Activated T-cell treated with anti-CD3 and anti-CD28 coated beads, Interleukin-2, amount 50 U/mL, for 72 hours (primary cell): Measurements from ENCODE around the gene ARHGAP15. TPM values are rescaled to one million over a fixed set of nuclear protein-coding genes. Genes with fewer than 3 reads are reported as not detected.

Experiments
- ATAC-seq, 2 donors: fragments of 150-1000 bp; cut with Tn5 transposase; replicated peaks in 1 of 2; 2 replicates each; pipeline ENCODE4 v1.10.0; 2021; ENCODE audit warnings: moderate library complexity in 2 of 2, mild to moderate bottlenecking in 1 of 2
- DNase-seq, 2 donors: peaks; one replicate each; pipeline ENCODE4 v3.0.0; 2021 to 2022; ENCODE audit warnings: mixed read lengths in 1 of 2
- H3K27ac Mint-ChIP-seq: one replicate; pipeline ENCODE4 v1.8.0; 2022; ENCODE audit warnings: mild to moderate bottlenecking, moderate library complexity, mixed read lengths
- H3K27me3 Mint-ChIP-seq: one replicate; pipeline ENCODE4 v1.8.0; 2022; ENCODE audit warnings: low read depth, mixed read lengths
- H3K36me3 Mint-ChIP-seq, 2 donors: one replicate each; pipeline ENCODE4 v1.8.0; 2022; ENCODE audit warnings: mixed read lengths in 2 of 2, mild to moderate bottlenecking in 1 of 2; ENCODE audit not compliant: insufficient read depth in 2 of 2
- H3K4me1 Mint-ChIP-seq: one replicate; pipeline ENCODE4 v1.8.0; 2022; ENCODE audit warnings: low read depth, mixed read lengths
- H3K4me3 Mint-ChIP-seq, 2 donors: one replicate each; pipeline ENCODE4 v1.8.0; 2022; ENCODE audit warnings: mild to moderate bottlenecking in 2 of 2, mixed read lengths in 2 of 2, moderate library complexity in 2 of 2
- H3K9me3 Mint-ChIP-seq, 2 donors: one replicate each; pipeline ENCODE4 v1.8.0; 2022; ENCODE audit warnings: mixed read lengths in 2 of 2
- total RNA-seq, 2 donors: library from RNA; stranded (reverse); gene quantifications; one replicate each; pipeline ENCODE4 v1.2.3, GENCODE V29; 2022

The ARHGAP15 gene
- total RNA-seq, 2 donors from 2014 or later, result 94.6 to 111 TPM

GRCh38 chr2:143361346-143361745, 232.1 kb downstream of the ARHGAP15 start:
- H3K4me3 Mint-ChIP-seq, result no peak overlapping the region
- no peaks in the 10 kb centered on the region for H3K9me3 Mint-ChIP-seq
- DNase-seq (no peak), ATAC-seq (no peak)
- peaks cover 6% of the 10 kb centered on the region for H3K4me1 Mint-ChIP-seq
- no peaks in the 10 kb centered on the region for H3K27me3 Mint-ChIP-seq
- peaks cover 0 to 2% of the 10 kb centered on the region in 2 donors for H3K36me3 Mint-ChIP-seq
- no peak overlapping the region for H3K27ac Mint-ChIP-seq

GRCh38 chr2:143371616-143372015, 242.4 kb downstream of the ARHGAP15 start:
- Mint-ChIP-seq H3K36me3 (peaks cover 0 to 2% of the 10 kb centered on the region in 2 donors), H3K9me3 (no peaks in the 10 kb centered on the region), H3K4me3 (no peak overlapping the region)

GRCh38 chr2:143375384-143375880, 246.2 kb downstream of the ARHGAP15 start:
- DNase-seq (no peak), ATAC-seq (no peak)
- Mint-ChIP-seq H3K4me1 (peaks cover 11% of the 10 kb centered on the region), H3K36me3 (no peaks in the 10 kb centered on the region), H3K9me3 (no peaks in the 10 kb centered on the region), H3K27me3 (no peaks in the 10 kb centered on the region), H3K4me3 (no peak overlapping the region), H3K27ac (peak overlapping the region; percentile 3)

More at GRCh38 chr2:143371616-143372015, 242.4 kb downstream of the ARHGAP15 start:
- no peak overlapping the region for H3K27ac Mint-ChIP-seq
- DNase-seq (no peak), ATAC-seq (no peak)
- H3K27me3 Mint-ChIP-seq, result no peaks in the 10 kb centered on the region
- peaks cover 11% of the 10 kb centered on the region for H3K4me1 Mint-ChIP-seq

- H3K36me3 Mint-ChIP-seq, result no peaks in the 10 kb centered on the region
- H3K4me1 Mint-ChIP-seq, result peaks cover 5% of the 10 kb centered on the region
- no peak overlapping the region for H3K4me3 Mint-ChIP-seq
- DNase-seq (no peak), ATAC-seq (no peak)
- no peaks in the 10 kb centered on the region for H3K27me3 Mint-ChIP-seq
- no peaks in the 10 kb centered on the region for H3K9me3 Mint-ChIP-seq
- H3K27ac Mint-ChIP-seq, result no peak overlapping the region
Observed at GRCh38 chr2:143378996-143379395, 249.8 kb downstream of the ARHGAP15 start.

- DNase-seq (no peak), ATAC-seq (no peak)
- Mint-ChIP-seq H3K27me3 (no peaks in the 10 kb centered on the region), H3K27ac (no peak overlapping the region), H3K4me3 (no peak overlapping the region), H3K36me3 (no peaks in the 10 kb centered on the region), H3K4me1 (peaks cover 5% of the 10 kb centered on the region), H3K9me3 (no peaks in the 10 kb centered on the region)
Observed at GRCh38 chr2:143379955-143380354, 250.7 kb downstream of the ARHGAP15 start.

GRCh38 chr2:143382573-143382972, 253.4 kb downstream of the ARHGAP15 start:
- ATAC-seq, result no peak
- Mint-ChIP-seq H3K4me1 (no peaks in the 10 kb centered on the region), H3K9me3 (no peaks in the 10 kb centered on the region), H3K27me3 (no peaks in the 10 kb centered on the region), H3K27ac (no peak overlapping the region), H3K36me3 (no peaks in the 10 kb centered on the region), H3K4me3 (no peak overlapping the region)
- DNase-seq, result no peak

- no peak overlapping the region for H3K4me3 Mint-ChIP-seq
- no peak for ATAC-seq
- H3K4me1 Mint-ChIP-seq, result no peaks in the 10 kb centered on the region
- no peaks in the 10 kb centered on the region for H3K9me3 Mint-ChIP-seq
- no peaks in the 10 kb centered on the region for H3K27me3 Mint-ChIP-seq
- no peaks in the 10 kb centered on the region for H3K36me3 Mint-ChIP-seq
- DNase-seq, result no peak
- no peak overlapping the region for H3K27ac Mint-ChIP-seq
Observed at GRCh38 chr2:143383016-143383415, 253.8 kb downstream of the ARHGAP15 start.

- H3K27me3 Mint-ChIP-seq, result no peaks in the 10 kb centered on the region
- no peak overlapping the region for H3K27ac Mint-ChIP-seq
- H3K36me3 Mint-ChIP-seq, result peaks cover 0 to under 1% of the 10 kb centered on the region in 2 donors
- ATAC-seq (no peak), DNase-seq (no peak)
- no peak overlapping the region for H3K4me3 Mint-ChIP-seq
- no peaks in the 10 kb centered on the region for H3K9me3 Mint-ChIP-seq
- peaks cover under 1% of the 10 kb centered on the region for H3K4me1 Mint-ChIP-seq
Observed at GRCh38 chr2:143384111-143384510, 254.9 kb downstream of the ARHGAP15 start.

GRCh38 chr2:143390171-143390570, 261.0 kb downstream of the ARHGAP15 start:
- no peak for DNase-seq
- Mint-ChIP-seq H3K4me3 (no peak overlapping the region), H3K27me3 (no peaks in the 10 kb centered on the region), H3K4me1 (peaks cover 4% of the 10 kb centered on the region), H3K9me3 (no peaks in the 10 kb centered on the region), H3K36me3 (peaks cover 0 to 4% of the 10 kb centered on the region in 2 donors), H3K27ac (no peak overlapping the region)
- ATAC-seq, result no peak

GRCh38 chr2:143392358-143392757, 263.1 kb downstream of the ARHGAP15 start:
- Mint-ChIP-seq H3K27me3 (no peaks in the 10 kb centered on the region), H3K27ac (no peak overlapping the region), H3K36me3 (peaks cover 0 to 4% of the 10 kb centered on the region in 2 donors), H3K4me1 (peaks cover 11% of the 10 kb centered on the region), H3K4me3 (no peak overlapping the region), H3K9me3 (no peaks in the 10 kb centered on the region)
- no peak for DNase-seq
- ATAC-seq, result peak in 1 of 2 donors; percentile 61

GRCh38 chr2:143394062-143394461, 264.8 kb downstream of the ARHGAP15 start:
- Mint-ChIP-seq H3K27ac (no peak overlapping the region), H3K4me1 (peaks cover 23% of the 10 kb centered on the region), H3K36me3 (peaks cover 0 to 4% of the 10 kb centered on the region in 2 donors), H3K9me3 (no peaks in the 10 kb centered on the region), H3K4me3 (no peak overlapping the region), H3K27me3 (no peaks in the 10 kb centered on the region)
- no peak for DNase-seq
- no peak for ATAC-seq

GRCh38 chr2:143397884-143398614, 268.8 kb downstream of the ARHGAP15 start:
- ATAC-seq (peak; percentile 92 to 95), DNase-seq (no peak)
- Mint-ChIP-seq H3K4me1 (peaks cover 33% of the 10 kb centered on the region), H3K27ac (peak overlapping the region; percentile 14), H3K36me3 (peaks cover 0 to 2% of the 10 kb centered on the region in 2 donors), H3K27me3 (no peaks in the 10 kb centered on the region), H3K9me3 (no peaks in the 10 kb centered on the region), H3K4me3 (peak overlapping the region in 1 of 2 donors; percentile 25)

- Mint-ChIP-seq H3K36me3 (peaks cover 0 to 2% of the 10 kb centered on the region in 2 donors), H3K27me3 (no peaks in the 10 kb centered on the region), H3K27ac (no peak overlapping the region), H3K4me3 (peak overlapping the region in 1 of 2 donors; percentile 25), H3K4me1 (peaks cover 33% of the 10 kb centered on the region), H3K9me3 (no peaks in the 10 kb centered on the region)
- no peak for DNase-seq
- ATAC-seq, result no peak
Observed at GRCh38 chr2:143398781-143399180, 269.6 kb downstream of the ARHGAP15 start.
